Omental fat pad (tissue), 4 donors: ENCODE data around the gene KMT2E. TPM values are rescaled to one million over a fixed set of nuclear protein-coding genes. Genes with fewer than 3 reads are reported as not detected.
"Not testable (repeated sequence)": the region's sequence is repeated elsewhere in the genome, so short reads cannot be mapped to it uniquely, and the experiment has no call there.

ENCODE experiments used
- ATAC-seq: fragments of 150-250 bp; one replicate; pipeline ENCODE4 v1.9.1; 2016; ENCODE audit warnings: mild to moderate bottlenecking, moderate library complexity; ENCODE audit not compliant: low FRiP score
- DNase-seq: peaks from one replicate; pipeline ENCODE4 v3.0.0-alpha.2; 2019; ENCODE audit warnings: low spot score
- total RNA-seq, 4 donors: library from RNA; depleted of rRNA; stranded (reverse); fragments of >200 nt; gene quantifications; one replicate each; pipeline ENCODE4 v1.1.0, GENCODE V29; 2016
- TF ChIP-seq, protein P1 (sequence below), 3 donors: fragments of 450-650 bp; IDR thresholded peaks; one replicate each; pipeline ENCODE4 v1.5.1; 2016 to 2017; ENCODE audit warnings: antibody characterized with exemption in 3 of 3, mild to moderate bottlenecking in 3 of 3, moderate library complexity in 2 of 3

KMT2E gene
- total RNA-seq, 4 donors from 2014 or later = 75.3 to 124 (median 101) TPM

DNA sequence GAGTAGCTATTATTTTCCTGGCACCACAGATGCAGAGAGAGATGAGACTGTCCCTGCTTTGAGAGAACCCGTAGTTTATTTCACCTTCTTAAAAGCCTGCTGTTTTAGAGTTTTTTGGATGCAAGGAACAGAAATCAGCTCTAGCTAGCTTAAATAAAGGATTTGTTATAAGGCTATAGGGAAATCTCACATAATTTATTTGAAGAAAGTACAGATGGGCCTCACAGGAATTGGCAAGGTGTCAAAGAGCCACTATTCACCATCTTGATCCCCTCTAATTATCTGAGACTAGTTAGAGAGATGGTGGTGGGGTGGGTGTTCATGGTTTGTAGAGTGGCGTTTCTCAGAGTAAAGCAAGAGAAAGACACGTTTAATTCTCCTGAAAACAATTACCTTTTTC lies 7.3 kb downstream of the KMT2E start:
- TF ChIP-seq, protein P1, sequence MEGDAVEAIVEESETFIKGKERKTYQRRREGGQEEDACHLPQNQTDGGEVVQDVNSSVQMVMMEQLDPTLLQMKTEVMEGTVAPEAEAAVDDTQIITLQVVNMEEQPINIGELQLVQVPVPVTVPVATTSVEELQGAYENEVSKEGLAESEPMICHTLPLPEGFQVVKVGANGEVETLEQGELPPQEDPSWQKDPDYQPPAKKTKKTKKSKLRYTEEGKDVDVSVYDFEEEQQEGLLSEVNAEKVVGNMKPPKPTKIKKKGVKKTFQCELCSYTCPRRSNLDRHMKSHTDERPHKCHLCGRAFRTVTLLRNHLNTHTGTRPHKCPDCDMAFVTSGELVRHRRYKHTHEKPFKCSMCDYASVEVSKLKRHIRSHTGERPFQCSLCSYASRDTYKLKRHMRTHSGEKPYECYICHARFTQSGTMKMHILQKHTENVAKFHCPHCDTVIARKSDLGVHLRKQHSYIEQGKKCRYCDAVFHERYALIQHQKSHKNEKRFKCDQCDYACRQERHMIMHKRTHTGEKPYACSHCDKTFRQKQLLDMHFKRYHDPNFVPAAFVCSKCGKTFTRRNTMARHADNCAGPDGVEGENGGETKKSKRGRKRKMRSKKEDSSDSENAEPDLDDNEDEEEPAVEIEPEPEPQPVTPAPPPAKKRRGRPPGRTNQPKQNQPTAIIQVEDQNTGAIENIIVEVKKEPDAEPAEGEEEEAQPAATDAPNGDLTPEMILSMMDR (IDR thresholded peaks at IDR 0.05) = no peak
- DNase-seq = no peak
- ATAC-seq = no peak

DNA sequence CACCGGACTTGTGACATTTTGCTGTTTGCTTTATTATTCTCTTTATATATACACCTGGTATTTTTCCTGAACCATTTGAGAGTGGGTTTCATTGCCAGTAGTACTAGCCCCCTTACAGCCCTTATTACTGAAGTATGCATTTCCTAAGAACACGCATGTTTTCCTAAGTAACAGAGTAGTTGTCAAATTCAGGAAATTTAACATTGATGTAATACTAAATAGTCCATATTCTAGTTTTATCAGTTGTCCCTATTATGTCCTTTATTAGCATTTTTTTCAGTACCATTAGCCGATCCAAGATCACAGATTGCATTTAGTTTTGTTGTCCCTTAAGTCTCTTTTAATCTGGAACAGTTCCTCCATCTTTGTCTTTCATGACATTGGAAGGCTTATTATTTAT lies 8.0 kb downstream of the KMT2E start:
- TF ChIP-seq, protein P1 (IDR thresholded peaks at IDR 0.05) = no peak
- no peak for ATAC-seq
- DNase-seq = no peak

DNA sequence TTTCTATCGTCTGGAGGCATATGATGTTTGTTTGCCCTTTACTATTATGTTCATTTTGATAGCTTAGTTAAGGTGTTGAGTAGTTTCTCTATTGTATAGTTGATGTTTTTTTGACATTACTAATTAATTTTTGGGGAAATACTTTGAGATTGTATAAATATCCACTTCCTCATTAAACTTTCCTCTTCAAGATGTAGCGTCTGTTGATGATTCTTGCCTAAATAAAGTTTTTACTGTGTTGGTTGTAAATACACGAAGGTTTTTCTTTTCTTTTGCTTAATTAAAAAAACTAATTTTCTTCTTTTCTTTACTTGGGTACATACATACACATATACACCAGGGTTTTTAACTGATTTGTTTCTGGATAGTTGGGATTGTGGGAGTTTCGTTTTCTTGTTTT lies 8.5 kb downstream of the KMT2E start:
- no peak for DNase-seq
- TF ChIP-seq, protein P1 (IDR thresholded peaks at IDR 0.05) = no peak
- ATAC-seq = no peak

DNA sequence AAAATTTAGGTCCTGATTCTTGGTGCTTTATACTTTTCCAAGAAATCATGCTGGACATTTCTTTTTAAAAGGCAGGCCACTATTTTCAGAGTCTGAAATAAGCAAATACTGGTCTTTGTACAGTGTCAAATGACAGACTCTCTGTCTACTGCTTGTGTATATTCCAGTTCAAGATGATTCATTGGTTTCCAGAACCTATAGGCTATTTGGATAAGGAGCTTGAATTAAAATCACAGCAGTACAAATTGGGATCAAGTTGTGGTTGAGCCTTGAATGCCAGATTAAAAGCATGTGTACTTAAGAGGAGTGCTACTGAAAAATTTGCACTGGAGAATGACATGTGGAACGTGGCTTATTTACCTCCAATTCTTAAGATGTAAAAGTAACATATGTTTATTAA lies 10.7 kb downstream of the KMT2E start:
- DNase-seq = no peak
- no peak for ATAC-seq
- TF ChIP-seq, protein P1 (IDR thresholded peaks at IDR 0.05) = no peak

DNA sequence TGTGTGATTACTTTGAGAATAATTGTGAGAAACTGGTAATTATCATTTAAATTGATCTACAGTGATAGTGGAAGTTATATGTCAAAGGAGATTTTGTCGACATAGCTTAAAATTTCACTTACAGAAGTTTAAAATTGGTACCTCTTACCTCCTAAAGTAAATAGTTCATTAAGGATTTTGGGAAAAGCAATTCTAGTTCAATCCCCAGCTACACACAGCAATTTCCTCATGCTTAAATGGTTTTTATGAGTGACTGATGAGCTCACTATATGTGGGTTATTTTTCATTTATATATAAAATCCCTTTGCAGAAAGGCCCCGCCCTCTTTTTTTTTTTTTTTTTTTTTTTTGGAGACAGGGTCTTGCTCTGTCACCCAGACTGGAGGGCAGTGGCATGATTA lies 12.7 kb downstream of the KMT2E start:
- TF ChIP-seq, protein P1 (IDR thresholded peaks at IDR 0.05) = no peak
- ATAC-seq (no peak), DNase-seq (no peak)

DNA sequence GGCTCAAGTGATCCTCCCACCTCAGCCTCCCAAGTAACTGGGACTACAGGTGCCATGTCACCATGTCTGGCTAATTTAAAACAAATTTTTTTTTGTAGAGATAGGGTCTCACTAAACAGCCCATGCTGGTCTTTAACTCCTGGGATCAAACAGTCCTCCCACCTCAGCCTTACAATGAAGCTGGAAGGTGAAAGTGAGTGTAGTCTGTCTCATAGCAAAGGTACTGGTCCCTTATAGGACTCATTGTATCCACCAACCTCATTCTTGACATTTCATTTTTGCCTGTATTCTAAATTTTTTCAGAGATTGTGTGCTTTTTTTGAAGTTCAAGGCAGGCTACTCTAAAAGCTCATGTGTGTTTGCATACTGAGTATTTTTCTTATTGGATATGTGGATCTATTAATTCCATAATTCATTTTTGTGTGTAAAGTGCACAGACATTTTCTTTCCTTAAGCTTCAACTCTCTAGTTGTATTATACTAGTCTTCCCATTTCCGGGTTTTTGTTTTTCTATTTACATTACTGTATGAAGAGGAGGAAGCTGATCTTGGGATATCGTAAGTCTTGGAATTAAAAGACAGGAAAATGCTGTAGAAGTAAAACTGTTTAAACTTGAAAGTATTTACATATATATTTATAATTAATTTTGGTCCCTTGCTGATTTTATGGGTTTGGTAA lies 13.3 kb downstream of the KMT2E start:
- no peak for ATAC-seq
- TF ChIP-seq, protein P1 (IDR thresholded peaks at IDR 0.05) = no peak

DNA sequence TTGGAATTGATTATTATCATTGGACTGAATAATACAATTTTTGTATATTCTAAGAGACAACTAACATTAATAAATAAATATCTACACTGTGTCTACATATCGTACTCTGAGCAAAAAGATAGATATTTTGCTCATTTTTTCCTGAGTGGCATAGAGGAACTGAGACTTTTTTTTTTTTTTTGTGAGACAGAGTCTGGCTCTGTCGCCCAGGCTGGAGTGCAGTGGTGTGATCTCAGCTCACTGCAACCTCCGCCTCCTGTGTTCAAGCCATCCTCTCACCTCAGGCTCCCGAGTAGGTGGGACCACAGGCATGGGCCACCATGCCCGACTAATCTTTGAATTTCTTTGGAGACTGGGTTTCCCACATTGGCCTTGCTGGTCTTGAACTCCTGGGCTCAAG lies 14.0 kb downstream of the KMT2E start:
- DNase-seq (no peak), ATAC-seq (no peak)
- TF ChIP-seq, protein P1 (IDR thresholded peaks at IDR 0.05) = no peak

More for the DNA sequence above, 13.3 kb downstream of the KMT2E start:
- no peak for DNase-seq

DNA sequence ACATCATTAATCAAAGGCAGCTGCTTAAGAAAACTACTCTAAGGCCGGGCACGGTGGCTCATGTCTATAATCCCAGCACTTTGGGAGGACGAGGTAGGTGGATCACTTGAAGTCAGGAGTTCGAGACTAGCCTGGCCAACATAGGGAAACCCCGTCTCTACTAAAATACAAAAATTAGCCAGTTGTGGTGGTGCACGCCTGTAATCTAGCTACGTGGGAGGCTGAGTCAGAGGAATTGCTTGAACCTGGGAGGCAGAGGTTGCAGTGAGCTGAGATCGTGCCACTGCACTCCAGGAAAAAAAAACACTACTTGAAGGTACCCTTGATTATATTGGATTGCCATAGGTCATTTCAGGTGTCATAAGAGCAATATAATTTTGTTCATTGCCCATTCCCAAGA lies 14.9 kb downstream of the KMT2E start:
- not testable (repeated sequence) for DNase-seq, ATAC-seq
